HG02973 (cell line): ENCODE measurements around the gene GPS2.

Experiments
- ATAC-seq: cut with Tn5 transposase; IDR thresholded peaks from one replicate; pipeline ENCODE4 v1.9.1; 2021; ENCODE audit warnings: moderate library complexity; ENCODE audit not compliant: unreplicated experiment

GPS2 gene

GRCh38 chr17:7318121-7318860 is 3.1 kb upstream of the GPS2 start:
- ATAC-seq, result no peak

DNA sequence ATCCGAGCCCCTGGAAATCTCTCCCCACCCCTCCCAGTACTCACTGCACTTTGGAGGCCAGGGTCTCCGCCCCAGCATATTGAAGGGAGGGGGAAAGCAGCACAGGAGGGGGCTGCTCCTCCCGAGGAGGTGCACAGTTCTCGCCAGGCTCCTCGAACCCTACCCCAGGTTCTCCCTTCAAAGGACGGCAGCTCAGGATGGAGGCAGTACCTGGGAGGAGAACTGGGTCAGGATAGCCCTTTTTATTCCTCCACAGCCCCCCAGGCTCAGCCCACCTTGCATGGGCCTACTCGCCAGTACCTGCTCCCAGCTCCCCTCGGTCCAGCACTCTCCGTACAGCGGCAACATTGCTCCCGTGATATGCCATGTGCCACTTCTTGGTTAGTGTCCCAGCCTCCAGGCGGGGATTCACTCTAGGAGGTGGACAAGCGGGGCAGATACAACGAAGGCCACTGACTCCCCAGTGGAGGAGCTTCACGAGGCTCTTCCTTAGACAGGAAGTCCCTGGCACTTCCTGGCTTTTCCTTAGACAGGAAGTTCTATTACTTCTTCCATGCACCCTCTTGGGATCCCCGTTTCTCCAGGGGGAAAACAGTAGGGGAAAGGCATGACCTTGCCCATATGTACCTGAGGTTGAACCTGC is 2.1 kb upstream of the GPS2 start:
- ATAC-seq, result no peak

GRCh38 chr17:7315570-7316235 is 543 bp upstream of the GPS2 start:
- ATAC-seq, result no peak

DNA sequence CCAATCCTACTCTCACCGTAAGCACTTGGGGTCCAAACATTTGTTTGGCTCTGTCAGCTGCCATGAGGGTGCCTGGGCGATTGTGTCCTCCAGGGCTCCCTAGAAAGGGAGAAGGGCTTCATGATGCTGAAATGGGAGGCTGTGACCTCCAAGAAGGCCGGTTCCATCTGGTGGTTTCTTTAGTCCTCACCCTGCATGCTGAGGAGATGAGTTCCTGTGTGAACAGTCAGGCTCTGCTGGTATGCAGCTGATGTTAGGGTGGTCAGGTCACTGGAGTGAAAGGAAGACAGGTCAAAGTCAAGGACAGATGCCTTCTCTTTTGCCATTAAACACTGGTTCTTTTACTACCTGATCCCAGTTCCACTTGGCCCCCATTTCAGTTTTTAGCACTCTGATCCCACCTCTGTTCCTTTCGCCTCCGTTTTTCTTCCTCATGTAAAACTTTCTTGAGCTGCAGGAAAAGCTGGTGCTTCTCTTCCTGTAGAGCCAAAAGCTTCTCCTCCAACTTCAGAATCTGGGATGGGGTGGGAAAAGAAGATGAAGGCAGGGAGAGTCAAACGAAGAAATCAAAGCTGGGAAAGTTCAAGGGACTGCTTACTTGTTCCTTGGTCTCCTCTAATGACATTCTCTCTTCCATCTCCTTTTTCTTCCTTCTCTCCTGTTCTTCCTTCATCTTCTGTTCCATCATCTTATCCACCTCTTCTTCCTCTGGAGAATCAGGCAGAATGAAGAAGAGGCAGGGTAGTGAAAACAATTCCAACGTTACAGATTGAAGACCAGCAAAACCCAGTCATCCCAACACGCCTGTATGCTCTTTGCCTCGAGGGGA is 1.1 kb downstream of the GPS2 start:
- ATAC-seq, result no peak

DNA sequence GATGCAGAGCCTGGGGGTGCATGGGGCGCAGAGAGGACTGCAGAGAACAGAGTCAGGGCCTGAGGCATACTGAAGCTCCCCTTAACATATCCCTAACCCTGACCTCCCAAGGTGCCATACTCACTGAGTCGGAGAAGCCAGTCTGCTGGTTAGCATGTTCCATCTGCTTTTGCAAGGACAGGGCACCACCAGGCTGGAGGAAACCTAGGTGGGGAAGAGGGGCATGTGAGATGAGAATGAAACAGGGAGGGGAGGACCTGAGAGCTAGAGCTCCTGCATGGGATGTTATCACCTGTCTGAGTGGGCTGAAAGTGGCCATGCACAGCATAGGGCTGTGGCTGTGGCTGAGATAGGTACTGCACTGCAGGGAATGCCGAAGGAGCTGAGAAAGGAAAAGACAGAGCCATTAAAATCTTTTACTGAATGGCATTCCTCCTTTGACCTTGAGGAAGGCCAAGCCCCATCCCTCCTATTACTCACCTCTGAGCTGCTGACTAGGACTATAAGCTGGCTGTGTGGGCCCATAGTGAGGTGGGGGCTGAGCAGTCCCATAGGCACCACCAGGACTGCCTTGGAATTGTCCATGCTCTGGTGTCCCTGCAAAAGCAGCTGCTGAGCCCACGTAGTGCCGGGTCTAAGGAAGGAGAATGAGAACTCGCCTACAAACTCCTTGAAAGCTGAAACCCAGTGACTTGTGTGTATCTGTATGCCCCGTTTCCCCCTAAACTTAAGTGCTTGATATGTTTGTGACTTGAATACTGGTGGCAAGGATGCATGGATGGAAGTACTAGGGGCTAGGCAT is 1.9 kb downstream of the GPS2 start:
- ATAC-seq, result no peak

DNA sequence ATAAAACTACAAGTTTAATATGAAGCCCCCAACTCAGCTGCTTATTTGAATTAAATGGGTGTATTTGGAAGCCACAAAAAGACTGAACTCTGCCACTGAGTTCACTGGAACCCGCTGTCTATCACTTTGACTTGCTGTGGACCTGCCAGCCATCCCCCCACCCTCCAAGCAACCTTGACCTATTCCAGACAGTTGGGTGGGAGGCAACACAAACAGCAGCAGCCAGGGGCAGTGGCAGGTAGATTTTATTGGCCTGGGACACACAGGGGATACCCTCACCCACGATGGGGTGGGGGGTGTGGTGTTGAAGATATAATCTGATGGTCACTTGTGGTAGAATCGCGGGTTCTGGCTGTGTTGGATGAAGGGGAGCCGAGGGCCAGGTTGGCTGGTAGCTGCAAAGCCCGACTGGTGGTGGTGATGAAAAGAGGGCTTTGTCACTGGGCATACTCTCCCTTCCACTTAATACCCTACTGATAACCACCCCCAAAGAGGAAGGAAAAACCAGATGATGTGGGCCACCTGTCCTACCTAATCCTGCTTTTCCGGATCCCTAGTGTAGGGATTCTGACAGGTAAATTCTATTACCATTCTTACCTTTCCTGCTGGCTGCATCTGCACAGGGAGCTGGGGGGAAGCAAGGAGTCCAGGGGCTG is 2.6 kb downstream of the GPS2 start:
- ATAC-seq, result no peak

DNA sequence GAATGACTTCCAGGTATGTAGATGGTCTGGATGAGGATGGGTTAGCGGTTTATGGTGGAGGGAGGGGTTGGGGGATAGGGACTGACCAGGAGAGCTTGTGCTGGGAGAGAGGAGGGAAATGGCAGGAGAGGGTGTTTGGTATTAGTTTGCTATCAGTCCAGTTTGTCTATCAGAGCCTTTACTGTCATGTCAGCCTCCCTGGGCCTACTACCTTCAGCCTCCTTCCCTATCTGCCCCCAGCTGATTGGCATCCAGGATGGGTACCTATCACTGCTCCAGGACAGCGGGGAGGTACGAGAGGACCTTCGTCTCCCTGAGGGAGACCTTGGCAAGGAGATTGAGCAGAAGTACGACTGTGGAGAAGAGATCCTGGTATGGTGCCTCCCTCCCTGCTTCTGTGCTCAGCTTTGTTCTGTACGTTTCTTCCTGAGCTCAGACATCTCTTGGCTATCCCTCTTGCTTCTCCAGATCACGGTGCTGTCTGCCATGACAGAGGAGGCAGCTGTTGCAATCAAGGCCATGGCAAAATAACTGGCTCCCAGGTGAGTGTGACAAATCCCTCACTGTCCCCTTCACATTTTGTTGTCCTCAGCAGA is 4.0 kb downstream of the GPS2 start:
- no peak for ATAC-seq

GRCh38 chr17:7309628-7310027 is 5.5 kb downstream of the GPS2 start:
- ATAC-seq, result no peak

DNA sequence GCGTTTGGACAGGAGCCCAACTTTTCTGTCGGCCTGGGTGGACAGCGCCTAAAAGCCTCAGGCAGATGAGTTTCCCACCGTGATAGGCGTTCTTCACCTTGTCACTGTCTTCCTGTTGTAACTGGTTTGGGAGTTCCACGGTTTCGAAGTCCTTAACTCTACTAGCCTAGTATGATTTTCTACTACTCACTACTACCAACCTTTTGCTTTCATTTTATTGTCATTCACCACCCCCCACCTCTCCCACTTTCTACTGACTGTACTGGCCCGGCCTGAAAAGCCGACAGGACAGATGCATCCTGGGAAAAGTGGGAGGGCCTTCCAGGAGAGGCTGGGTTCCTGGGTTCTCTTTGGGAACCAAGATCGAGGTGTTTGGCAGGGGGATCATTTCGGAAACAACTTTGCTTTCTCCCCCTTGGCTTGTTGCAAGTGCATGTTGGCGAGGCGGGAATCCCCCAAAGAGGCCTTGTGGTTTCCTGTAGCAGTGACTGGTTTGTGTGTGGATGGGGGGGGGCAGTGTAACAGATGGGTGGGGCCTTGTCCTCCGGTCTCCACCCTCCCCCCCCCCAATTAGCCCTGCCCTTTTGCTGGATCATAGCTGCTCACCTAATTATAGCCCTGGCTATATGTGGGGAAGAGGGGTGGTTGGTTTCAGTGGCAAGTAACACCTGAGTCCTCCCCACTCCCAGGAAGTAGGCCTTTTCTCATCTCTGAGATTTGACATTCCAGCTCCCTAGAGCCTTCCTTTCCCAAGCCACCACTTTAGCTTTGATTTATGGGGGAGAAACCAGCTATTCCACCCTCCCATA is 6.3 kb downstream of the GPS2 start:
- ATAC-seq, result no peak

GRCh38 chr17:7307686-7308624 is 7.2 kb downstream of the GPS2 start:
- ATAC-seq, result no peak

DNA sequence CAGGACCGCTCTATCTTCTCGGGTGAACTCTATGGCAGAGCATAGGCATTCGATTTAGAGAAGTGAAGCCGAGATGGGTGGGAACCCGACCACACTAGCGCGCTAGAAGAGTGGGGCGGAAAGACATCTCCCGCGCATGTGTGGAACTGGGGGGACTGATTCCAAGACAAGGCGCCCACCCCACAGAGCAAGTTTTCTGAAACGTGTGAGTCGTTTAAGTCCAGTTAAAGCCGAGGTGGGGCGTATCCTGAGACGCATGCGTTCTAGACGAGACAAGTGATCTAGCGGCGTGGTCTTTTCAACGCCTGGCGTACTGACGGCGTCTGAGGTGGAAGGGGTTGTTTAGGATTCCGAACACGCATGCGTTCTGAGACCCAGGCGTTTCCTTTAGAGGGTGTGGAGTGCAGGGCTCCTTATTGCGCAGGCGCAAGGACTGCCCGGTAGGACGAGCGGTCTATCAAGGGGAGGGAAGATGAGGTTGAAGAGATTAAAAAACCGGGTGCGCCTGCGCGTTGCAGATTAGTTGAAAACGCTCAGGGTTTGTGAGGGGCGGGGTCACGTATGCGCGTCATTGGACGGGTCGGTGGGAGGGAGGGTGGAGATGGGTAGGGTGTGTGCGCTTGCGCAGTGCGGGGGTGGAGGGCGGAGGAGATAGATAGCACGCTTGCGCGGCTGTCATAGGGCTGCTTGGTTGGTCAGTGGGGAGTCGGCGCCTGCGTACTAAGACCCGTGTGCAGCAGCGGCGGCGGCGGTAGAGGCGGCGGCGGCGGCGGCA is 8.1 kb downstream of the GPS2 start, which contains the start of gene EIF5A:
EIF5A (plus strand) TSS at position 718 of the 775 bp plus-strand sequence. CDS start 2,008 bp downstream, outside the sequence.
- peak; percentile 63 for ATAC-seq

DNA sequence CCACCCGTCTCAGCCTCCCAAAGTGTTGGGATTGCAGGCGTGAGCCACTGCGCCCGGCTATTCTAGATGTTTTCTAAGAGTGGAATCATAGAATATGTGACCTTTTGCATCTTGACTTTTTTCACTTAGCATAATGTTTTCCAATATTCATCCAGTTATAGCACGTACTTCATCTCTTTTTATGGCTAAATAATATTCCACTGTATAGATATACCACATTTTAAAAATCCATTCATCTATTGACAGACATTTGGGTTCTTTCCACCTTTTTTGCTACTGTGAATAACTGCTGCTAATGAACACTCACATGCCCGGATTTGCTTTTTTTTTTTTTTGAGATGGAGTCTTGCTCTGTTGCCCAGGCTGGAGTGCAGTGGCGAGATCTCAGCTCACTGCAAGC is 11.0 kb downstream of the GPS2 start:
- ATAC-seq, result no peak

DNA sequence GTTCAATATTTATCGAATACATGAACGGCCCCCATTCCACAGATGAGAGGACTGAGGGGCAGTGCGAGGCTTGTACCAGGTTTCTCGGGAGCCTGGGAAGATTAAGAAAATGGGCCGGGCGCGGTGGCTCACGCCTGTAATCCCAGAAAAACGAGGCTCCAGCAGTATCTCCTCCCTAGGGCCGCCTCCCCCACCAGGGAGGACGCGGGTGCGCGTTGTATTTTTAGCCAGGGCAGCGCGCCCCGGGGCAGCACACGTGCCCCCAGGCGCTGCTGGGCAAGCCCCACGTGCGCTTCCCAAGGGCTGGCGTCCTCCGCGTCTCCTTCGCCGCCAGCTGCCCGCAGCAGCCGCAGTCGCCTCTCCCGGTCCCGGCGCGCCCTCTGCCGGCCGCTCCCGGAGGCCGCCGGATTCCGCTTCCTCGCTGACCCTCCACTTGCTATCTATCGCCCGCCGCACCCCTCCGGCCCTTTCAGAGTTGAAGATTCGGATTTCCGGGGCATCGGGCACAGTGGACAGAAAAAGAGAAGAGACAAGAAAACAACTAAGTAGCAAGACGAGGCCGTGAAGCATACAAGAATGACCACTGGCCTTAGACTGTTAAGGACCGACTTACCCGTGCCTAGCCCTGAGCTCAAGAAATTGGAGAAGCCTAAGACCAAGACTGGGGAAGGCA is 18.8 kb downstream of the GPS2 start:
- no peak for ATAC-seq

DNA sequence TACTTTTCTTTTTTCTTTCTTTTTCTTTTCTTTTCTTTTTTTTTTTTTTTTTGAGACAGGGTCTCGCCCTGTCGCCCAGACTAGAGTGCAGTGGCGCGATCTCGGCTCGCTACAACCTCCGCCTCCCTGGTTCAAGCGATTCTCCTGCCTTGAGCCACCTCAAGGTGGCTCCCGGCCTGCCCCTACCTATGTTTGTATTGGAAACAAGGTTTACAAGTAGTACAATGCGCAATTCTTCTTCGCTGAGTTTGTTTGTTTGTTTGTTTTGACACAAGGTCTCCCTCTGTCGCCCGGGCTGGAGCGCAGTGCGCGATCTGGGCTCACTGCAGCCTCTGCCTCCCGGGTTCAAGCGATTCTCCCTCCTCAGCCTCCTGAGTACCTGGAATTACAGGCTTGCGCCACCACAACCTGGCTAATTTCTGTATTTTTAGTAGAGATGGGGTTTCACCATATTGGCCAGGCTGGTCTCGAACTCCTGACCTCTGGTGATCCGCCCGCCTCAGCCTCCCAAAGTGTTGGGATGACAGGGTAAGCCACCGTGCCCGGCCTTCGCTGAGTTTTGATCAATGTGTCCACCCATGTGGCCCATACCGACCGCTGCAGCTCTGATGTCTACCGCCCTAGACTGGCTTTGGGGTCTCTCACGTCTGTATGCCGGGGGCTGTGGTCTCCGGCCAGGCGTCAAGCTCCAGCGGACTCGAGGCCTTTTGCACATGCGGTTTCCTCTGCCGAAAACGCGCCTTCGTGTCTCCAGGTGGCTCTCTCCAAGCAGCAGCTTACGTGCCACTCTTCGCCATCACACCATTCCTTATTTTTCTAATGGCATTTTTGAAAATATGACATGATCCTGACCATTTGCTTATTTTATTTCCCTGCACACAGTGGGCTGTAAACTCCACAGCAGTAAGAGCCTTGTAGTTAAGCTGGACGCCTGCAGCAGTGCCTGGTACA is 19.7 kb downstream of the GPS2 start:
- no peak for ATAC-seq

GRCh38 chr17:7294614-7295153 is 20.5 kb downstream of the GPS2 start, which contains the start of gene YBX2:
Gene YBX2, minus strand, starts transcription at chr17:7294639. Its CDS starts 139 bp downstream, at chr17:7294500.
- ATAC-seq, result no peak
